HG02610 (cell line): ENCODE results near the gene SH2D2A.

ENCODE experiments used
- ATAC-seq: cut with Tn5 transposase; IDR thresholded peaks from one replicate; pipeline ENCODE4 v1.9.1; 2021; ENCODE audit warnings: mild to moderate bottlenecking, moderate library complexity; ENCODE audit not compliant: unreplicated experiment

SH2D2A gene

GRCh38 chr1:156816561-156817328 is at the start of gene SH2D2A:
Gene SH2D2A, minus strand, starts transcription at chr1:156816848. Its CDS starts 140 bp downstream, at chr1:156816708.
- peak; percentile 84 for ATAC-seq

GRCh38 chr1:156865865-156866248 is 49.2 kb upstream of the SH2D2A start:
- ATAC-seq, result no peak

GRCh38 chr1:156865258-156865657 is 48.6 kb upstream of the SH2D2A start:
- no peak for ATAC-seq

- no peak for ATAC-seq
These were observed 48.1 kb upstream of the SH2D2A start for GRCh38 chr1:156864796-156865195.

- no peak for ATAC-seq
These were observed 47.0 kb upstream of the SH2D2A start for GRCh38 chr1:156863631-156864030.

- no peak for ATAC-seq
These were observed 46.5 kb upstream of the SH2D2A start for GRCh38 chr1:156862997-156863599.

- no peak for ATAC-seq
These were observed 45.9 kb upstream of the SH2D2A start for GRCh38 chr1:156862584-156862983.

GRCh38 chr1:156860628-156861423 is 44.2 kb upstream of the SH2D2A start, which contains the start of gene NTRK1:
Gene NTRK1, plus strand, starts transcription at chr1:156860865. Its CDS starts 70 bp downstream, at chr1:156860935.
- ATAC-seq, result no peak

- no peak for ATAC-seq
These were observed 43.5 kb upstream of the SH2D2A start for GRCh38 chr1:156860113-156860627.

GRCh38 chr1:156859523-156860112 is 43.0 kb upstream of the SH2D2A start:
- ATAC-seq, result no peak

GRCh38 chr1:156858959-156859522 is 42.4 kb upstream of the SH2D2A start, which contains the start of gene INSRR:
Gene INSRR, minus strand, starts transcription at chr1:156859117. Its CDS starts 496 bp downstream, at chr1:156858621.
- ATAC-seq, result no peak

- no peak for ATAC-seq
These were observed 41.9 kb upstream of the SH2D2A start for GRCh38 chr1:156858555-156858956.

GRCh38 chr1:156857532-156857931 is 40.9 kb upstream of the SH2D2A start:
- no peak for ATAC-seq

GRCh38 chr1:156856282-156856785 is 39.7 kb upstream of the SH2D2A start:
- ATAC-seq, result no peak

- no peak for ATAC-seq
These were observed 38.0 kb upstream of the SH2D2A start for GRCh38 chr1:156854634-156855033.

- ATAC-seq, result no peak
These were observed 37.1 kb upstream of the SH2D2A start for GRCh38 chr1:156853761-156854160.

- ATAC-seq, result no peak
These were observed 35.8 kb upstream of the SH2D2A start for GRCh38 chr1:156852418-156852874.

GRCh38 chr1:156851779-156852417 is 35.2 kb upstream of the SH2D2A start:
- no peak for ATAC-seq

- no peak for ATAC-seq
These were observed 32.5 kb upstream of the SH2D2A start for GRCh38 chr1:156849151-156849496.
